Memory B cell (primary cell): ENCODE results near the gene VPS33A.

Experiments
- ATAC-seq: fragments of 150-1000 bp; cut with Tn5 transposase; 2 replicates; pipeline ENCODE4 v1.10.0; 2021; ENCODE audit warnings: low read depth, mild to moderate bottlenecking, moderate library complexity
- DNase-seq, 2 donors: peaks; one replicate each; pipeline ENCODE4 v3.0.0; 2022; ENCODE audit warnings: low spot score in 2 of 2
- H3K27ac Mint-ChIP-seq: one replicate; pipeline ENCODE4 v1.8.0; 2022; ENCODE audit warnings: mild to moderate bottlenecking, moderate library complexity, mixed read lengths
- H3K27me3 Mint-ChIP-seq: one replicate; pipeline ENCODE4 v1.8.0; 2022; ENCODE audit warnings: mixed read lengths
- H3K36me3 Mint-ChIP-seq: one replicate; pipeline ENCODE4 v1.8.0; 2022; ENCODE audit warnings: mild to moderate bottlenecking, mixed read lengths
- H3K4me1 Mint-ChIP-seq: one replicate; pipeline ENCODE4 v1.8.0; 2022; ENCODE audit warnings: mixed read lengths
- H3K4me3 Mint-ChIP-seq: one replicate; pipeline ENCODE4 v1.8.0; 2022; ENCODE audit warnings: mild to moderate bottlenecking, moderate library complexity, mixed read lengths
- H3K9me3 Mint-ChIP-seq: one replicate; pipeline ENCODE4 v1.8.0; 2022; ENCODE audit warnings: mixed read lengths

The VPS33A gene

GRCh38 chr12:122235741-122236140 lies 30.6 kb downstream of the VPS33A start:
- DNase-seq, result no peak
- Mint-ChIP-seq H3K36me3 (peaks cover 20% of the 10 kb centered on the region), H3K4me1 (no peaks in the 10 kb centered on the region), H3K27me3 (no peaks in the 10 kb centered on the region), H3K4me3 (no peak overlapping the region), H3K27ac (no peak overlapping the region), H3K9me3 (no peaks in the 10 kb centered on the region)
- ATAC-seq, result no peak

- Mint-ChIP-seq H3K36me3 (peaks cover 17% of the 10 kb centered on the region), H3K27me3 (no peaks in the 10 kb centered on the region), H3K4me3 (no peak overlapping the region), H3K27ac (no peak overlapping the region), H3K4me1 (no peaks in the 10 kb centered on the region), H3K9me3 (no peaks in the 10 kb centered on the region)
- ATAC-seq, result no peak
- no peak for DNase-seq
Measured at GRCh38 chr12:122232691-122233090, 33.6 kb downstream of the VPS33A start.

GRCh38 chr12:122230798-122231197 lies 35.5 kb downstream of the VPS33A start:
- no peaks in the 10 kb centered on the region for H3K4me1 Mint-ChIP-seq
- H3K4me3 Mint-ChIP-seq, result no peak overlapping the region

GRCh38 chr12:122228092-122228491 lies 38.2 kb downstream of the VPS33A start:
- Mint-ChIP-seq H3K27me3 (no peaks in the 10 kb centered on the region), H3K27ac (no peak overlapping the region), H3K36me3 (peaks cover 10% of the 10 kb centered on the region), H3K4me3 (peak overlapping the region; percentile 11), H3K9me3 (no peaks in the 10 kb centered on the region), H3K4me1 (peaks cover 8% of the 10 kb centered on the region)
- DNase-seq (no peak), ATAC-seq (no peak)

More at GRCh38 chr12:122230798-122231197, 35.5 kb downstream of the VPS33A start:
- Mint-ChIP-seq H3K27me3 (no peaks in the 10 kb centered on the region), H3K9me3 (no peaks in the 10 kb centered on the region), H3K36me3 (peaks cover 14% of the 10 kb centered on the region), H3K27ac (no peak overlapping the region)
- ATAC-seq, result no peak
- DNase-seq, result no peak

- ATAC-seq (no peak), DNase-seq (no peak)
- no peaks in the 10 kb centered on the region for H3K27me3 Mint-ChIP-seq
- peaks cover 7% of the 10 kb centered on the region for H3K36me3 Mint-ChIP-seq
- H3K9me3 Mint-ChIP-seq, result no peaks in the 10 kb centered on the region
- peaks cover 8% of the 10 kb centered on the region for H3K4me1 Mint-ChIP-seq
- no peak overlapping the region for H3K27ac Mint-ChIP-seq
- H3K4me3 Mint-ChIP-seq, result peak overlapping the region; percentile 66
Measured at GRCh38 chr12:122227341-122227740, 39.0 kb downstream of the VPS33A start.

DNA sequence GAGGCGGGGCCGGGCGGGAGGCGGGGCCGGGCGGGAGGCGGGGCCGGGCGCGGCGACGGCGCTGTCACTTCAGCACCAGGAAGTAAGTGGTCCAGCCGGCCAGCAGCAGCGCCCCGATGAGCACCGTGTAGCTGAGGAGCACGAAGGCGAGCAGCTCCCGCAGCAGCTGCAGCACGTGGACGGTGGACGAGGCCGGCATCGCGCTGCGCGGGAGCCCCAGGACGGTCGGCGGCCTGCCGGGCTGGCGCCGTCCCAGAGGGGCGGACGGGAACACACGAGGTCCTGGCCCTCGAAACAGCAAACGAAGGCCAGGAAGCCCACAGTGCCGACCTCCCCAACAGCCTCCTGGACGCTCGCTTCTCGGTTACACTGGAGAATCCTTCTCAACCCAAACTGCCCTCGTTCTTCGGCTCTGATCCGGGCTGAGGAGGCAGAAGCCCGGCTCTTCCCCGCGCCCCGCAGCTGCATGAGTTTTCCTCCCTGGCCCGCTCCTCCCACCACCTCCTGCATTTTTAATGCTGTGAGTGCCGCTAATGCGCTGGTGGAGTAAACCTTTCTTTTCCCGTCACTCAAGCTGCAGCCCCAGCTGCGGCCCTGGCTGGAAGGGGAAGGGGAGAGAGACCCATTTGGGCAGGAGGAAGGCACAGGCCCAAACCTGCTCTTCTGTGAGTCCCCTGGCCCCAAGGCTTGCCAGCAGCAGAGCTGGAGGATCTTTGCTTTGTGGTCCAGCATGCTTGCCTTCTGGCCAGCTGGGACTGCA lies 39.7 kb downstream of the VPS33A start:
- ATAC-seq (no peak), DNase-seq (peak in 1 of 2 donors; percentile 22)
- Mint-ChIP-seq H3K36me3 (peaks cover 10% of the 10 kb centered on the region), H3K4me3 (peak overlapping the region; percentile 95), H3K9me3 (no peaks in the 10 kb centered on the region), H3K27ac (no peak overlapping the region), H3K4me1 (peaks cover 8% of the 10 kb centered on the region), H3K27me3 (no peaks in the 10 kb centered on the region)

DNA sequence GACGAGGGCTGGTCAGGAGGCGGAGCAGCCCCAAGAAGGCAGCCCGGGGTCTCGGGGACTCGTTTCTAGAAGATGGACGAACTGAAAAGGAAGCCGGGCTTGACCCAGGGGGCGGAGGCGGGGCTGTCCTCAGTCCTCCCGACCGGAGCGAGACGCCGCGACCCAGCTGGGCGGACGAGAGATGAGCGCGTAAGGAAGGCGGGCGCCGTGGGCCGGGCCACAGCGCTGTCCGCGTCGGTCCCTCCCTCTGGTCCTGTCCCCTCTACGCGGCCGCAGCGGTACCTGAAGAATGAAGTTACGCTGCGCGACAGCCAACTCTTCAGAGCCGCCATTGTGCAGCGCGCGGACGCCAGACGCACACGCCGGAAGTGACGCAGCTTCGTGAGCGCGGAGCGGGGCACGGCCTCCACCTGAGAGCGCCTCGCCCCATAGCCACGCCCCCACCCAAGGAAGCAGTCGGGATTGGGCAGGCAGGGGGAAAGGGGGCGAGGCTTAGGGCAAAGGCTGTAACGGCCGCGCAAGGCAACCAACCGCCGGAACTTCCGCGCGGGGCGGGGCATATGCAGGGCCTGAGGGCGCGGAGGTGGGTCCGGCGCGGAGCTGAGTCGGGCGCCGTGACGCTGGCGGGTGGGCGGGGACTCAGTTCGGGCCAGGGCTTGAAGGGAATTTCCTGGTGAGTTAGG lies 40.5 kb downstream of the VPS33A start, which contains the start of gene DIABLO:
DIABLO (minus strand) TSS at position 370 of the 683 bp plus-strand sequence; CDS start at position 332, 38 bp downstream.
- ATAC-seq (peak; percentile 84), DNase-seq (peak; percentile 96 to 100)
- Mint-ChIP-seq H3K36me3 (peaks cover 14% of the 10 kb centered on the region), H3K27ac (peak within 1 kb of the TSS; percentile 95), H3K27me3 (no peaks in the 10 kb centered on the region), H3K4me1 (peaks cover 8% of the 10 kb centered on the region), H3K9me3 (no peaks in the 10 kb centered on the region), H3K4me3 (peak within 1 kb of the TSS; percentile 95)

GRCh38 chr12:122216445-122216844 lies 49.8 kb downstream of the VPS33A start:
- H3K4me3 Mint-ChIP-seq, result no peak overlapping the region
- ATAC-seq, result no peak
- H3K27me3 Mint-ChIP-seq, result no peaks in the 10 kb centered on the region
- H3K36me3 Mint-ChIP-seq, result peaks cover 30% of the 10 kb centered on the region
- H3K9me3 Mint-ChIP-seq, result no peaks in the 10 kb centered on the region
- no peak for DNase-seq
- no peak overlapping the region for H3K27ac Mint-ChIP-seq
- H3K4me1 Mint-ChIP-seq, result peaks cover 3% of the 10 kb centered on the region

DNA sequence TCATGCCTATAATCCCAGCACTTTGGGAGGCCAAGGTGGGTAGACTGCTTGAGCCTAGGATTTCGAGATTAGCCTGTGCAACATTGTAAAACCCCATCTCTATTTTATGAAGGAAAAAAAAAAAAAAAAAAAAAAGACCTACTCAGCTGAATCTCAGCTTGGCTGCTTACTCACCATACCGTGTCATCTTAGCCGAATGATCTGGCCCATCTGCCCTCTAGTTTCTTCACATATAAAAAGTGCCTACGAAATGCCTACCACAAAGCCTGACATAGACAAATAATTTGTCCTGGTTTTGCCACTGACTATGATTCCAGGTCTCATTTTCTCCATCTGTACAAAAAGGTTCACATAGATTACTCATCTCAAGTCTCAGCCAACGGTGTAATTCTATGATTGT lies 50.5 kb downstream of the VPS33A start:
- no peaks in the 10 kb centered on the region for H3K9me3 Mint-ChIP-seq
- ATAC-seq (no peak), DNase-seq (no peak)
- no peak overlapping the region for H3K4me3 Mint-ChIP-seq
- peaks cover 3% of the 10 kb centered on the region for H3K4me1 Mint-ChIP-seq
- H3K27ac Mint-ChIP-seq, result no peak overlapping the region
- H3K27me3 Mint-ChIP-seq, result no peaks in the 10 kb centered on the region
- peaks cover 26% of the 10 kb centered on the region for H3K36me3 Mint-ChIP-seq

DNA sequence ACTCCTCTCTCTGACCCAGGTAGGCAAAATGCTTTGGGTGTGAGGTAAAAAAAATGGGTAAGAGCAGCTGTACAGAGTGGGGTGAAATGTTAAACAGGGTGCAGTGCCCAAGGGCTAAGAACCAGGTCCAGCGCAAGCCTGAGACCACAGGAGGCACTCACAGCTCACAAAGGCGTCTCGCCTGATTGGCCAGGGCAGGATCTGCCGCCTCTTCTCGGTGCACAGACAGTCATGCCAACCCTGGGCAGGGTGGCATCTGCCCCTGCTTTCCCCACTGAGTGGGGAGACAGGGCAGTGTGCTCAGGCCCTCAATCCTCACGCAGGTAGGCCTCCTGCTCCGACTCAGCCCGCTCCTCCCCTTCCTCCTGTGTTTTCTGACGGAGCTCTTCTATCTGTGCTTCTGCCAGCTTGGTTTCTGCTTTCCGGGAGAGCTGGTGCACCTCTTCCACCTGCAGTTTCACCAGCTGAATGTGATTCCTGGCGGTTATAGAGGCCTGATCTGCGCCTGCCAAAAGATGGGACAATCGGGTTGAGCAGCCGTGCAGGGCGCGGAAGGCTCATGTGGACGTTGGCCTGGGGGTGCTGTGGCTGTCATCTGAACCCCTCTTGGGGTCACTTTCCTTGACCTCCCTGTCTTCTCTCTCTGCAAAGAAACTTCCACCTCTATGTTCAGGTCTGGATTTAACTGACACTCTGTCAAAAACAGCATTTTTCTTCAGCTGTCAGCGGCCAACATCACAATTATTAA lies 58.0 kb downstream of the VPS33A start:
- Mint-ChIP-seq H3K27me3 (peaks cover 4% of the 10 kb centered on the region), H3K27ac (no peak overlapping the region), H3K4me3 (no peak overlapping the region)

GRCh38 chr12:122207391-122207790 lies 58.9 kb downstream of the VPS33A start:
- Mint-ChIP-seq H3K9me3 (no peaks in the 10 kb centered on the region), H3K27me3 (peaks cover 4% of the 10 kb centered on the region), H3K4me3 (no peak overlapping the region), H3K4me1 (peaks cover 7% of the 10 kb centered on the region), H3K27ac (no peak overlapping the region), H3K36me3 (peaks cover 19% of the 10 kb centered on the region)
- no peak for ATAC-seq
- no peak for DNase-seq

More for the DNA sequence above, 58.0 kb downstream of the VPS33A start:
- DNase-seq (no peak), ATAC-seq (no peak)
- H3K4me1 Mint-ChIP-seq, result peaks cover 4% of the 10 kb centered on the region
- no peaks in the 10 kb centered on the region for H3K9me3 Mint-ChIP-seq
- H3K36me3 Mint-ChIP-seq, result peaks cover 19% of the 10 kb centered on the region

- H3K9me3 Mint-ChIP-seq, result no peaks in the 10 kb centered on the region
- H3K27ac Mint-ChIP-seq, result no peak overlapping the region
- peaks cover 15% of the 10 kb centered on the region for H3K36me3 Mint-ChIP-seq
- peaks cover 7% of the 10 kb centered on the region for H3K4me1 Mint-ChIP-seq
- no peak for DNase-seq
- H3K27me3 Mint-ChIP-seq, result peaks cover 4% of the 10 kb centered on the region
- ATAC-seq, result no peak
- H3K4me3 Mint-ChIP-seq, result no peak overlapping the region
Measured at GRCh38 chr12:122206976-122207375, 59.3 kb downstream of the VPS33A start.

DNA sequence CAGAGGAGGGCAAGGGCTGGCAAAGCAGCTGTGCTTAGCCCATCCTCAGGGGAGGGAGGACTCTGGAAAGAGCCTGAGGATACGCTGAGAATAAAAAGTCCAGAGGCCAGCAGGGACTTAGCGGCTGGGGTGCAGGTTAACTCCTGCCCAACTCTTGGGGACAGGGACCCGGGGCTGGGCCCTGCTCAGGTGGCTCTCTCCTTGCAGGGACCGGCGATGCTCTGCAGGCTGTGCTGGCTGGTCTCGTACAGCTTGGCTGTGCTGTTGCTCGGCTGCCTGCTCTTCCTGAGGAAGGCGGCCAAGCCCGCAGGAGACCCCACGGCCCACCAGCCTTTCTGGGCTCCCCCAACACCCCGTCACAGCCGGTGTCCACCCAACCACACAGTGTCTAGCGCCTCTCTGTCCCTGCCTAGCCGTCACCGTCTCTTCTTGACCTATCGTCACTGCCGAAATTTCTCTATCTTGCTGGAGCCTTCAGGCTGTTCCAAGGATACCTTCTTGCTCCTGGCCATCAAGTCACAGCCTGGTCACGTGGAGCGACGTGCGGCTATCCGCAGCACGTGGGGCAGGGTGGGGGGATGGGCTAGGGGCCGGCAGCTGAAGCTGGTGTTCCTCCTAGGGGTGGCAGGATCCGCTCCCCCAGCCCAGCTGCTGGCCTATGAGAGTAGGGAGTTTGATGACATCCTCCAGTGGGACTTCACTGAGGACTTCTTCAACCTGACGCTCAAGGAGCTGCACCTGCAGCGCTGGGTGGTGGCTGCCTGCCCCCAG lies 60.0 kb downstream of the VPS33A start:
- no peak for ATAC-seq
- H3K9me3 Mint-ChIP-seq, result no peaks in the 10 kb centered on the region
- H3K36me3 Mint-ChIP-seq, result peaks cover 15% of the 10 kb centered on the region
- H3K4me1 Mint-ChIP-seq, result peaks cover 7% of the 10 kb centered on the region
- H3K27ac Mint-ChIP-seq, result peak overlapping the region; percentile 14
- no peak for DNase-seq
- peaks cover 4% of the 10 kb centered on the region for H3K27me3 Mint-ChIP-seq
- H3K4me3 Mint-ChIP-seq, result no peak overlapping the region
